ENCODE data around the gene ZSCAN21.

GRCh38 chr7:100074841-100075240 is 25.3 kb downstream of the ZSCAN21 start:
- TF ChIP-seq ELK1 (IDR thresholded peaks at IDR 0.05; ENCODE audit: low read depth, low read length) (no peak), BHLHE40 (IDR thresholded peaks at IDR 0.05; ENCODE audit: low read depth, low read length) (no peak), CTCF (IDR thresholded peaks at IDR 0.05) (no peak), ZNF302 (CRISPR knock-in tag; IDR thresholded peaks at IDR 0.05) (no peak), POLR2A (IDR thresholded peaks at IDR 0.05; ENCODE audit: low read length) (no peak), E2F6 (IDR thresholded peaks at IDR 0.05; ENCODE audit: borderline replicate concordance, low read depth) (no peak), KDM5A (IDR thresholded peaks at IDR 0.05) (no peak), ZFP36 (IDR thresholded peaks at IDR 0.05; ENCODE audit: borderline replicate concordance, partially characterized antibody) (no peak), CEBPB (IDR thresholded peaks at IDR 0.05) (no peak), EP300 (IDR thresholded peaks at IDR 0.05) (no peak)
